SIG-M5 treated with dmso at 0.1 percent for 504 hours (cell line): ENCODE data around the gene CD3E.

Source experiments
- DNase-seq: peaks from one replicate; lab custom pipeline; 2025; ENCODE audit not compliant: unreplicated experiment; lab: John Stamatoyannopoulos, UW

CD3E gene

DNA sequence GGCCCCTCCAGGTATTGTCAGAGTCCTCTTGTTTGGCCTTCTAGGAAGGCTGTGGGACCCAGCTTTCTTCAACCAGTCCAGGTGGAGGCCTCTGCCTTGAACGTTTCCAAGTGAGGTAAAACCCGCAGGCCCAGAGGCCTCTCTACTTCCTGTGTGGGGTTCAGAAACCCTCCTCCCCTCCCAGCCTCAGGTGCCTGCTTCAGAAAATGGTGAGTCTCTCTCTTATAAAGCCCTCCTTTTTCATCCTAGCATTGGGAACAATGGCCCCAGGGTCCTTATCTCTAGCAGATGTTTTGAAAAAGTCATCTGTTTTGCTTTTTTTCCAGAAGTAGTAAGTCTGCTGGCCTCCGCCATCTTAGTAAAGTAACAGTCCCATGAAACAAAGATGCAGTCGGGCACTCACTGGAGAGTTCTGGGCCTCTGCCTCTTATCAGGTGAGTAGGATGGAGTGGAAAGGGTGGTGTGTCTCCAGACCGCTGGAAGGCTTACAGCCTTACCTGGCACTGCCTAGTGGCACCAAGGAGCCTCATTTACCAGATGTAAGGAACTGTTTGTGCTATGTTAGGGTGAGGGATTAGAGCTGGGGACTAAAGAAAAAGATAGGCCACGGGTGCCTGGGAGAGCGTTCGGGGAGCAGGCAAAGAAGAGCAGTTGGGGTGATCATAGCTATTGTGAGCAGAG lies at the start of gene CD3E:
Gene CD3E (plus strand): TSS at position 163 of the 681 bp plus-strand sequence. CDS start 223 bp downstream, at position 386.
- no peak for DNase-seq

GRCh38 chr11:118258410-118258809 lies 46.1 kb upstream of the CD3E start:
- no peak for DNase-seq

GRCh38 chr11:118259138-118259537 lies 45.4 kb upstream of the CD3E start:
- DNase-seq, result no peak

GRCh38 chr11:118260353-118260752 lies 44.2 kb upstream of the CD3E start:
- no peak for DNase-seq

DNA sequence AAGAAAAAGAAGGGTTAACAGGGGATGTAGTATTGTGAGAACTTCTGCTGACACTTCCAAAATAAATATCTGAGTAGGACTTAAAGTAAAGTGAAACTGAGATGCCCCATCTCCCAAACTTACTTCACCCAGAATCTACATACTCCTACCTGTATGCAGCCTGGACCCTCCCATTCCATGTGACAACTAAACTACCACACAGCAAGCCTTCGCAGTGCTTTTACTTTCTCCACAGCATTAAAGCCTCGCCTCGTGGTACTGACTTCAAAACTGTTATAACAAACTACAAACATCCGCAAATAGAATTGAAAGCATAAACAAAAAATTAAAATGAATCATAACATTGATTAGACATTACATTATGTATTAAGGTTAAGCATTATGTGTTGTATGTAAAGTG lies 41.4 kb upstream of the CD3E start:
- no peak for DNase-seq

GRCh38 chr11:118263695-118264568 lies 40.6 kb upstream of the CD3E start, which contains the start of gene MPZL2:
Gene MPZL2, minus strand, starts transcription at chr11:118264297. Its CDS starts 144 bp downstream, at chr11:118264153.
- DNase-seq, result peak; percentile 44

- DNase-seq, result no peak
Measured at GRCh38 chr11:118264569-118265465, 39.7 kb upstream of the CD3E start.

- DNase-seq, result no peak
Measured at GRCh38 chr11:118265954-118266353, 38.6 kb upstream of the CD3E start.

GRCh38 chr11:118267486-118267885 lies 37.0 kb upstream of the CD3E start:
- DNase-seq, result no peak

DNA sequence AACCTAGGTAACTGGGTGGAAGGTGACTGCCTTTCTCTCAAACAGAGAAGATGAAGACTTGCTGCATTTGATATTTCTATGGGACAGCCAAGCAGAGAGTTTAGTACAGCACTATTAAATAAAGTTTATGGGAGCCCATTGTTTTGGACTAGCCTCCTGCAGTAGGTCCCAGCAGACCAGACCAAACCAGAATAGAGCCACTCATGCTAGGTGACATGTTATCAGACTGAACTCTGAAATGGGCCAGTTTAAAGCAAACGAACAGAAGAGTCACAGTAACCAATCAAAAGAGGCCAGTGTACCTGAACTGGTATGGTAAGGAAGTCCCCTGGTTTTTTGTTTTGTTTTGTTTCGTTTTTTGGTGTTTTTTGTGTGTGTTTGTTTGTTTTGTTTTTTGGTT lies 32.5 kb upstream of the CD3E start:
- DNase-seq, result no peak

DNA sequence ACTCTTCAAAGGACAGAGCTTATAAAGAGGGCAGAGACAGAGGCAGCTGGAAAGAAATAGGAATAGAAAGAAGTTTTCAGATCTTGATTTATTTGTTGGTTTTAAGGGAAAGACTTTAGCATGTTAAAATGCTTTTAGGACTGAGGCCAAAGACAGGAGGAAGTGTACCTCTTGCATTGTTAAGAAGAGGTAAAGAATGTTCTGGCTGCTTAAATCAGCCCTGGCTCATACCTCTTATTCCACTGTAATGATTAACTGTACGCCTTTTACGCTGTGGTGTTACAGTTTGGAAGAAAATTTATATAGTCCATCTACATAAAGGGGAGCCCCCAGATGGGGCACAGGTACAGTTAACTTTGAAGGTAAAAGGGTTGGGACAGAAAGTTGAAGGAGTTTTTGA lies 30.3 kb upstream of the CD3E start:
- no peak for DNase-seq

- DNase-seq, result peak; percentile 71
Measured at GRCh38 chr11:118275176-118275575, 29.4 kb upstream of the CD3E start.

GRCh38 chr11:118276422-118276821 lies 28.1 kb upstream of the CD3E start:
- no peak for DNase-seq

DNA sequence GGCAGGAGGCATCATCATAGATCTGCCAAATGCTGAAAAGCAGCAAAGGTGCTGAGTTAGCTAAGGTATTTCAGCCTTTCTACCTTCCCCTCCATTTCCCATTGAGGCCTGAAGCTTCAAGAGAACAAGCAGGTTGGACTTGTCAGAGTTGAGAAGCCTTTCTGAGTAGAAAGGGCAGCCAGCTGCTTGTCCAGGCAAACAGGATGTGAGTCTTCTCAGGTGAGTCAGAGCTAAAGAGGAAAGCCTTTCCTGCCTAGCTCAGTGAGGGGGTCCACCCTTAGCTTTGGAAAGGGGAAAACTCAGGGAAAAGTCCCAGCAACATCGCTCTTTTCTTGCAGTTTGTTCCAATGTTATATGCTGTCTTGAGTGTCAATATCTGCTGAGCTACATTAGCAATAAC lies 27.2 kb upstream of the CD3E start:
- peak; percentile 42 for DNase-seq

- no peak for DNase-seq
Measured at GRCh38 chr11:118281284-118281683, 23.2 kb upstream of the CD3E start.

- DNase-seq, result no peak
Measured at GRCh38 chr11:118282606-118283005, 21.9 kb upstream of the CD3E start.

DNA sequence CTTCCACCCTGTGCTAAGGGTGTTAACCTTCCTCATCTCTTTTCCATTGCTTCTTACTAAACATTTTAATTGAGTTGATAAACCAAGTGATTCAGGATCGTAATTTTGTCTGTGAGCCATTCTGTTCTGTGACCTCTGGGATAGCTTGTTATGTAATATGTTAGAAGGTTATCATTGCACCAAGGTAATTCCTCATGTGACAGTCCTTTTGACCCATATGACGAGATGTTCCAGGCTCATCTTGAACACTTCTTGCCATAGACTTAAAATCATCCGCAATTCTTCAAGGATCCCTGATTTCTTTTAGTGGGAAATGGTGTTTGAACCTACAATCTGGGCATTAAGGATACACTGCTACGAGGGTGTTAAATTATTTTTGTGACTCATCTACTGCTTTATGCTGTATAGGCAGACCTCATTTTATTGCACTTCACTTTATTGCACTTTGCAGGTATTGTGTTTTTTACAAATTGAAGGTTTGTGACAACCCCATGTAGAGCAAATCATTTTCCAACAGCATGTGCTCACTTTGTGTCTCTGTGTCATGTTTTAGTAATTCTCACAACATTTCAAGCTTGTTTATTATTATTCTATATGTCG lies 21.4 kb upstream of the CD3E start:
- DNase-seq, result no peak

GRCh38 chr11:118283756-118284350 lies 20.7 kb upstream of the CD3E start:
- no peak for DNase-seq

DNA sequence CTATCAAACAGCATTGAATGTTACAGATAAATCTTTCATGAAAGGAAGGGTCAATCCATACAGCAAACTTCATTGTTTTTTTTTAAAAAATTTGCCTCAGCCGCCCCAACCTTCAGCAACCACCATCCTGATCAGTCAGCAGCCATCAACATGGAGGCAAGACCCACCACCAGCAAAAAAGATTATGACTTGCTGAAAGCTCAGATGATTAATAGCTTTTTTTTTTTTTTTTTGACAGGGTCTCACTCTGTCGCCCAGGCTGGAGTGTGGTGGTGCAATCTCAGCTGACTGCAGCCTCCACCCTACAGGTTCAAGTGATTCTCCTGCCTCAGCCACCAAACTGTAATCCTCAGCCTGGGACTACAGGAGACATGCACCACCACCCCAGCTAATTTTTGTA lies 18.0 kb upstream of the CD3E start:
- DNase-seq, result no peak

GRCh38 chr11:118287006-118287405 lies 17.5 kb upstream of the CD3E start:
- no peak for DNase-seq
